ENCODE data around the gene TSHZ2. TPM values are rescaled to one million over a fixed set of nuclear protein-coding genes. Genes with fewer than 3 reads are reported as not detected.

TSHZ2 gene
- polyA plus RNA-seq, 1 donor, result 10.7 TPM

DNA sequence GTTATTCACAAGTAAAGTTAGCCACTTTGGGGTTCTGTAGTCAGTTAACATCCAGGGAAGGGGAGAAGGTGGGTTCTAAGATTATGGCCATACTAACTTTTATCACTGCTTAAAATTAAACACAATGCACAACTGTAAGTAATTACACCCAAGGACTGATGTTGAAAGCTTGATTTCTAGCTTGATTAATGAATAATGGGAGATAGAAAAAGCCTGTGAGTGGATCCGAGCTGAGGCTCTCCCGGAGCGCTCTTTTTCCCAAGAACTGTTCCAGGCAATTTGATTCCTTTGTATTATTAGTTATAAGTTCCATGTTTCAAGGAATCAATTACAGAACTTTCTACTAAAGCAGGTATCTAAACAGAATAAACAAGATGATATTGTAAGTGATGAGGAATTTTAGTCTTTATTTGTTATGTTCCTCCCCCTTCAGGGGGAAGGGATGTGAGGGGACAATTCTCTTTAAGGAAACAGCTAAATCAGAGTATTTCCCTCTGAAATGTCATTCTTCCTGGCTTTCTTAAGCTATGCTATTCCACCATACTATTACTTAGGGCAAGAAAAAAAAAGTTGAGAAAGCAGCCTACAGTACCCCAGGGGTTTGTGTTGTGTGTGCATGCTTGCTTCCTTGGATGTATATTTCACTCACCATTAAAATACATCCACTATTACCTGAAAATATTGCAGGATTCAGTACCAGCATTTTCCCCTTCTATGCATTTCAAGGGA is 3.8 kb downstream of the TSHZ2 start:
- Histone ChIP-seq H3K9me3 (ENCODE audit: control insufficient read depth, low read depth, low read length) (no peaks in the 10 kb centered on the region), H3K27ac (ENCODE audit: low read length) (no peak overlapping the region), H3K27me3 (ENCODE audit: control insufficient read depth, insufficient read depth, low read length) (peaks cover 25% of the 10 kb centered on the region), H3K4me3 (ENCODE audit: low read length) (peak overlapping the region; percentile 52), H3K4me1 (ENCODE audit: control insufficient read depth, insufficient read depth, low read length) (no peaks in the 10 kb centered on the region), H3K36me3 (ENCODE audit: control insufficient read depth, insufficient read depth, low read length) (no peaks in the 10 kb centered on the region)
- DNase-seq, result no peak
- no CpG with 5 or more reads among the region's 3 CpGs for WGBS (ENCODE audit: insufficient coverage, low lambda C conversion rate)

DNA sequence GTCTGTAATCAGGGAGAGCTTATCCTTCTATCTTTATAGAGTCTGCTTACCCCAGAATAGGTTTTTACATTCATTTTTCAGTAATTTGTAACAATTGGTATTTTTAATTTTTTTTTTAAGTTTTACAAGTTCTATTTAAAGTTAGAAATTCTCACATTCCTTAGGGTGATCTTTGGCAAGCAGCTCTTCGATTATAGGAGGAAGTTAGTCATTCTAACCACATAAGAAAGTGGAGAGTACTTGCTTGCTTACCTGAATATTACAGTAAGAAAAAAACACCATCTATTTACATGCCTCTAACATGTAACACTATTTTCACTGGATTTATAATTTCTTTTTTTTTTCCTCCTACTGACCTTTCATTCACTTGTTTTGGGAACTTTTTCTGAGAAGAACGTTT is 6.7 kb downstream of the TSHZ2 start:
- WGBS (ENCODE audit: insufficient coverage, low lambda C conversion rate), result 83% methylated on average over 1 of the region's 2 CpGs
- no peak for DNase-seq
- Histone ChIP-seq H3K36me3 (ENCODE audit: control insufficient read depth, insufficient read depth, low read length) (no peaks in the 10 kb centered on the region), H3K9me3 (ENCODE audit: control insufficient read depth, low read depth, low read length) (no peaks in the 10 kb centered on the region), H3K4me3 (ENCODE audit: low read length) (no peak overlapping the region), H3K27me3 (ENCODE audit: control insufficient read depth, insufficient read depth, low read length) (peaks cover 3% of the 10 kb centered on the region), H3K27ac (ENCODE audit: low read length) (no peak overlapping the region), H3K4me1 (ENCODE audit: control insufficient read depth, insufficient read depth, low read length) (no peaks in the 10 kb centered on the region)

DNA sequence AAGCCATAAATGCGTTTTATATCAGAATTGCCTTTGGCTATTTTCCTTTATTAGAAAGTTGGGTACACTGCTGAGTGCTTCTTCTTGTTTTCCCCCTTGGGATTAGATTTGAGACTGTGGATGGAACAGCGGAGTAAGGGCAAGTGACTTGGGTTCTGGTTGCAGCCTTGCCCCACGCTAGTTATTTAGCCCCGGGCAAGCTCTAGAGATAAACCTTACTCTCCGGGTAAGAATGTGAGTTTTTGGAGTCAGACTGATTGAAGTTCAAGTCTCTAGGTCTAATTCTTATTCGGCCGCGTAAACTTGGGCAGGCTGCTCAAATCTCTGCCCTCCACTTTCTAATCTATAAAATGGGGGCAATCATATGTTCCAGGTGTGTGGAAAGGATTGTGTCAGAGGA is 8.9 kb downstream of the TSHZ2 start:
- no peak overlapping the region for H3K27ac ChIP-seq (ENCODE audit: low read length)
- no peaks in the 10 kb centered on the region for H3K4me1 ChIP-seq (ENCODE audit: control insufficient read depth, insufficient read depth, low read length)
- no peak overlapping the region for H3K4me3 ChIP-seq (ENCODE audit: low read length)
- no peaks in the 10 kb centered on the region for H3K36me3 ChIP-seq (ENCODE audit: control insufficient read depth, insufficient read depth, low read length)
- DNase-seq, result no peak
- no CpG with 5 or more reads among the region's 8 CpGs for WGBS (ENCODE audit: insufficient coverage, low lambda C conversion rate)
- H3K9me3 ChIP-seq (ENCODE audit: control insufficient read depth, low read depth, low read length), result no peaks in the 10 kb centered on the region
- H3K27me3 ChIP-seq (ENCODE audit: control insufficient read depth, insufficient read depth, low read length), result no peaks in the 10 kb centered on the region

GRCh38 chr20:52983726-52984450 is 11.7 kb downstream of the TSHZ2 start:
- Histone ChIP-seq H3K27ac (ENCODE audit: low read length) (no peak overlapping the region), H3K4me1 (ENCODE audit: control insufficient read depth, insufficient read depth, low read length) (no peaks in the 10 kb centered on the region), H3K4me3 (ENCODE audit: low read length) (no peak overlapping the region), H3K9me3 (ENCODE audit: control insufficient read depth, low read depth, low read length) (no peaks in the 10 kb centered on the region), H3K36me3 (ENCODE audit: control insufficient read depth, insufficient read depth, low read length) (no peaks in the 10 kb centered on the region), H3K27me3 (ENCODE audit: control insufficient read depth, insufficient read depth, low read length) (no peaks in the 10 kb centered on the region)
- WGBS (ENCODE audit: insufficient coverage, low lambda C conversion rate), result no CpG with 5 or more reads among the region's 22 CpGs
- DNase-seq, result no peak

DNA sequence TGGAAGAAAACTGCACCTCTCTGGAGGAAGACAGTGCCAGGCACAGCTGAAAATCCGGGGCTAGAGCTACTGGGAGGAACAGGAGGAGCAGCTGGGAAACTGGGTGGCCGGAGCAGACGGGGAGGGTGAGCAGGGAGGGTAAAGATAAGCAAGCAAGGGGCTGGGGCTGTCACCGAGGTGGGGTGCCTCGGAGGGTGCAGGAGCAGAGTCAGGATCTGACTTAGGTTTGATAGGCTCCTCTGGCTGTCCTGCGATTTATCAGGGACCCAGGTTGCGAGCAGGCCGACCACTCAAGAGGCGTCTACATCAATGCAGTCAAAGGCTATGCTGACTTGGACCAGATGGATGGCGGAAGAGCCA is 12.3 kb downstream of the TSHZ2 start:
- H3K36me3 ChIP-seq (ENCODE audit: control insufficient read depth, insufficient read depth, low read length), result no peaks in the 10 kb centered on the region
- no CpG with 5 or more reads among the region's 10 CpGs for WGBS (ENCODE audit: insufficient coverage, low lambda C conversion rate)
- no peaks in the 10 kb centered on the region for H3K27me3 ChIP-seq (ENCODE audit: control insufficient read depth, insufficient read depth, low read length)
- no peak overlapping the region for H3K27ac ChIP-seq (ENCODE audit: low read length)
- H3K4me1 ChIP-seq (ENCODE audit: control insufficient read depth, insufficient read depth, low read length), result no peaks in the 10 kb centered on the region
- no peaks in the 10 kb centered on the region for H3K9me3 ChIP-seq (ENCODE audit: control insufficient read depth, low read depth, low read length)
- DNase-seq, result no peak
- H3K4me3 ChIP-seq (ENCODE audit: low read length), result no peak overlapping the region

GRCh38 chr20:52985687-52986086 is 13.5 kb downstream of the TSHZ2 start:
- DNase-seq, result no peak
- Histone ChIP-seq H3K36me3 (ENCODE audit: control insufficient read depth, insufficient read depth, low read length) (no peaks in the 10 kb centered on the region), H3K27me3 (ENCODE audit: control insufficient read depth, insufficient read depth, low read length) (no peaks in the 10 kb centered on the region), H3K27ac (ENCODE audit: low read length) (no peak overlapping the region), H3K4me1 (ENCODE audit: control insufficient read depth, insufficient read depth, low read length) (no peaks in the 10 kb centered on the region), H3K9me3 (ENCODE audit: control insufficient read depth, low read depth, low read length) (no peaks in the 10 kb centered on the region), H3K4me3 (ENCODE audit: low read length) (no peak overlapping the region)
- no CpG with 5 or more reads among the region's 3 CpGs for whole genome bisulfite sequencing (ENCODE audit: insufficient coverage, low lambda C conversion rate)

- 100% methylated on average over 1 of the region's 1 CpG for WGBS (ENCODE audit: insufficient coverage, low lambda C conversion rate)
- Histone ChIP-seq H3K9me3 (ENCODE audit: control insufficient read depth, low read depth, low read length) (no peaks in the 10 kb centered on the region), H3K27me3 (ENCODE audit: control insufficient read depth, insufficient read depth, low read length) (no peaks in the 10 kb centered on the region), H3K27ac (ENCODE audit: low read length) (no peak overlapping the region), H3K4me1 (ENCODE audit: control insufficient read depth, insufficient read depth, low read length) (no peaks in the 10 kb centered on the region), H3K36me3 (ENCODE audit: control insufficient read depth, insufficient read depth, low read length) (no peaks in the 10 kb centered on the region), H3K4me3 (ENCODE audit: low read length) (no peak overlapping the region)
- no peak for DNase-seq
Observed at GRCh38 chr20:52987295-52987694, 15.1 kb downstream of the TSHZ2 start.

- no CpG with 5 or more reads among the region's 4 CpGs for WGBS (ENCODE audit: insufficient coverage, low lambda C conversion rate)
- no peak overlapping the region for H3K27ac ChIP-seq (ENCODE audit: low read length)
Observed at GRCh38 chr20:52991830-52992229, 19.7 kb downstream of the TSHZ2 start.

DNA sequence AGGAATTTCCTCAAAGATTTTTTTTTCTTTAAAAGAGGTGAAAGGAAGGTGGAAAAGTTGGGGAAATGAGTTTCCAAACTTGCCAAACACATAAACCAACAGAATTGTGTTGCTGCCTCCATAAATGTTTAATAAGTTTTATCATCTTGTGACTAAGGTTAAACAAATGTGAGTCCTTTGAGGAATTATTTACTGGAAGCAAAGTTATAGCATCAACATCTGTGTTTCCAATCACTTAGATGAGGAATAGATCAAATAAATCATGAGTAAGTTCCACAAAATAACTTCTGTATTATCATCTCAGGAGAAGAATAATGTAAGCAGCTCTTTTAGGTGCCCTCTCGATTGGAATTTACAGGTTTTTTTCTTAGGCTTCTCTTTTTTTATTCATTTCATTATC is 20.5 kb downstream of the TSHZ2 start:
- no peak overlapping the region for H3K27ac ChIP-seq (ENCODE audit: low read length)
- WGBS (ENCODE audit: insufficient coverage, low lambda C conversion rate), result 63% methylated on average over 1 of the region's 1 CpG

More at GRCh38 chr20:52991830-52992229, 19.7 kb downstream of the TSHZ2 start:
- H3K4me1 ChIP-seq (ENCODE audit: control insufficient read depth, insufficient read depth, low read length), result no peaks in the 10 kb centered on the region
- no peak overlapping the region for H3K4me3 ChIP-seq (ENCODE audit: low read length)
- peak in 1 of 2 donors; percentile 31 for DNase-seq
- H3K36me3 ChIP-seq (ENCODE audit: control insufficient read depth, insufficient read depth, low read length), result no peaks in the 10 kb centered on the region
- H3K9me3 ChIP-seq (ENCODE audit: control insufficient read depth, low read depth, low read length), result no peaks in the 10 kb centered on the region
- H3K27me3 ChIP-seq (ENCODE audit: control insufficient read depth, insufficient read depth, low read length), result no peaks in the 10 kb centered on the region

DNA sequence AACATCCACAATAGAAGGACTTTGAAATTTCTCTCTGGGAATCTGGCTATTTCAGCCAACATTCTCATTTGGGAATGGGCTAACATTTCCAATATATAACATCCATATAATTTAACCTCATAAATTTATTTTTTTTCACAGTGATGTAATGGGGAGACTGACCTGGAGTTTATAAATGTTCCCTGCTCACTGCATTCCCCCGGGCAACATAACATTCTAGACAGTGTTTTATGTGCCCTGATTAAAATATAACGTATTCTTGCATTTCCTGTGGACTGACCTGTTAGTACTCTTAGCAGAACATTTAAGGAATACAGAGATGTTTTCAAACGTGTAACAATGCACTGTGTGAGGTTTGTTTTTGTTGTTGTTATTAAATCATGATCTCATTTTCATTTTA is 20.9 kb downstream of the TSHZ2 start:
- no peak overlapping the region for H3K4me3 ChIP-seq (ENCODE audit: low read length)

More for the DNA sequence above, 20.5 kb downstream of the TSHZ2 start:
- Histone ChIP-seq H3K36me3 (ENCODE audit: control insufficient read depth, insufficient read depth, low read length) (no peaks in the 10 kb centered on the region), H3K4me1 (ENCODE audit: control insufficient read depth, insufficient read depth, low read length) (no peaks in the 10 kb centered on the region), H3K9me3 (ENCODE audit: control insufficient read depth, low read depth, low read length) (no peaks in the 10 kb centered on the region), H3K4me3 (ENCODE audit: low read length) (no peak overlapping the region), H3K27me3 (ENCODE audit: control insufficient read depth, insufficient read depth, low read length) (no peaks in the 10 kb centered on the region)
- no peak for DNase-seq

More for the DNA sequence above, 20.9 kb downstream of the TSHZ2 start:
- no peak for DNase-seq
- H3K27ac ChIP-seq (ENCODE audit: low read length), result no peak overlapping the region
- 40% methylated on average over 1 of the region's 3 CpGs for WGBS (ENCODE audit: insufficient coverage, low lambda C conversion rate)
- H3K9me3 ChIP-seq (ENCODE audit: control insufficient read depth, low read depth, low read length), result no peaks in the 10 kb centered on the region
- H3K36me3 ChIP-seq (ENCODE audit: control insufficient read depth, insufficient read depth, low read length), result no peaks in the 10 kb centered on the region
- no peaks in the 10 kb centered on the region for H3K27me3 ChIP-seq (ENCODE audit: control insufficient read depth, insufficient read depth, low read length)
- no peaks in the 10 kb centered on the region for H3K4me1 ChIP-seq (ENCODE audit: control insufficient read depth, insufficient read depth, low read length)

Data from large intestine (tissue), 3 donors.